Measurements from ENCODE around the gene TMEM201.

The TMEM201 gene

GRCh38 chr1:9580942-9581341 is 7.8 kb upstream of the TMEM201 start:
- DNase-seq = no peak

DNA sequence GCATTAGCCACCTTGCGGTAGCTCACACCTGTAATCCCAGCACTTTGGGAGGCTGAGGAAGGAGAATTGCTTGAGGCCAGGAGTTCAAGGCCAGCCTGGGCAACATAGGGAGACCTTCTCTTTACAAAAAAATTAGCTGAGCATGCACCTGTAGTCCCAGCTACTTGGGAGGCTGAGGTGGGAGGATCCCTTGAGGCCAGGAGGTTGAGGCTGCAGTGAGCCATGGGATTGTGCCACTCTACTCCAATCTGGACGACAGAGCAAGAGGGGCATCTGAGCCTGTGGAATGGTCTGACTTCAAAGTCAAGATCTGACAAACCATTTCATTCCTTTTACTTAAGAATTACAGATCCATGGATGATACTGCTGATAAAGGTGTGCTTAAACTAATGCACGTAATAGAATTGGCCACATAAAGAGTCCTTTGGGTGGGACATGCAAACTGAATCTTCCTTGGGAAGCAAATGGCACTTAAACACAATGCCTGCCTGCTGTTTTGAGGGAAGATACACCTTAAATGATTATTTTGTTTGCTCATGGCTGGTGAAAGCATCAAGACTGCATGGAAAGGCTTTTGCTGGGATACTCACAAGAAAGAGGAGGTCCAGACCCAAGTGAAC is 2.5 kb upstream of the TMEM201 start:
- DNase-seq = no peak

GRCh38 chr1:9589144-9589718 is 520 bp downstream of the TMEM201 start:
- DNase-seq = peak; percentile 40

DNA sequence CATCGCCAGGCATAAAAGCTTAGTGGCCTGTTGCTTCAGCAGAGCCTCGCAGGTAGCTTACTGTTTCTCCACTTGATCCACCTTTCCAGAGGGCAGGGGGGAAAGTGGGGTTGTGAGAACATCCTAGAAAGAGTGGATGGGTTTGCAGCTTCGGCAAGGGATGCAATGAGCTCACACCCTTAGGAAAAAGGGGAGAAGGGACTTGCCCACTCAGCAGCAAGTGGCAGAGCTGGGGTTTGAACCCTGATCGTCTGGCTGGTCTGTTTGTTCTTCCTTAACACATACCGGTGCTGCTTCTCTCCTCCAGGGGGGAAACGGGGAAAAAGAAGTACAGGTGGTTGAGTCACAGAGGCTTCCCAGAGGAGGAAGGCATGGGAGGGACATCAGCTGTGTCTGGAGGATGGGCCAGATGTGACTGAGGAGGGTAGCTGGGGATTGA is 1.0 kb downstream of the TMEM201 start:
- no peak for DNase-seq

- DNase-seq = no peak
These were observed 1.5 kb downstream of the TMEM201 start for GRCh38 chr1:9590201-9590600.

- DNase-seq = no peak
These were observed 2.4 kb downstream of the TMEM201 start for GRCh38 chr1:9590945-9591668.

DNA sequence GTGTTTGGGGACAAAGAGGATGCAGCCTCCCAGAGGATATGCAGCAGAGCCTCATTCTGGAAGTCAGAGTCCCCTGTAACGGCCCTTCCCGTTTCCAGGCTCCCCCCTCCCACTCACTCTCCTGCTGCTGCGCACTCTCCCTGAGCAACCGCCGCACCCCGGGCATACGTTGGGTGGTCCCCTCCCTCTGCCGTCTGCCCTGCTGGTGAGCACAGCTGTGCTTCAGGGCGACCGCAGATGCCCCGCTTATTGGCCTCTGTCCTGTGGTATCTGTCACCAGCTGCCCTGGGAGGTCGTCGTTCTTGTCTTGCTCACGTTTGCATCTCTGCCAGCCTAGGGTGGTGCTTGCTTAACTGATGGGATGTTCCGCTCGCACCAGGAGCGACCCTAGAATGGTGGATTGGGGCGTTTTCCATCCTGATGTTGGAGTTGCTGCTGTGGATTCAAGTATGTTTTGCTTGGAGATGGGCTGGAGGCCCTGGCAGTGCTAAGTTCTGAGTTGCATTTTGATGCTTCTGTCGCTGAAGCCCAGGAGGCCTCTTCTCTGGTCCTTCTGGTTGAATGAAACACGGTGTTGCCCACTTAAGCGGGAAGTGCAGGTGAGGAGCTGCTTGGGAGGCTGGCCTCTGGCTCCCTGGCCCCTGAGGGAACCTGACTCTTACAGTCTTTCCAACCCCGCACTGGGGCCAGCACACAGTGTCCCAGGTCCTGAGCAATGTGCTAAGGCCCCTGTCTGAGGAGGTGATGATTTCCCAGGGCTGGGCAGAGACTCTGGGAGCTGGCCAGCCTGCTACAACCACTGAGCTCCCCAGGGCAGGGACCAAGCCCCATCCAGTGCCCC is 3.2 kb downstream of the TMEM201 start:
- DNase-seq = no peak

DNA sequence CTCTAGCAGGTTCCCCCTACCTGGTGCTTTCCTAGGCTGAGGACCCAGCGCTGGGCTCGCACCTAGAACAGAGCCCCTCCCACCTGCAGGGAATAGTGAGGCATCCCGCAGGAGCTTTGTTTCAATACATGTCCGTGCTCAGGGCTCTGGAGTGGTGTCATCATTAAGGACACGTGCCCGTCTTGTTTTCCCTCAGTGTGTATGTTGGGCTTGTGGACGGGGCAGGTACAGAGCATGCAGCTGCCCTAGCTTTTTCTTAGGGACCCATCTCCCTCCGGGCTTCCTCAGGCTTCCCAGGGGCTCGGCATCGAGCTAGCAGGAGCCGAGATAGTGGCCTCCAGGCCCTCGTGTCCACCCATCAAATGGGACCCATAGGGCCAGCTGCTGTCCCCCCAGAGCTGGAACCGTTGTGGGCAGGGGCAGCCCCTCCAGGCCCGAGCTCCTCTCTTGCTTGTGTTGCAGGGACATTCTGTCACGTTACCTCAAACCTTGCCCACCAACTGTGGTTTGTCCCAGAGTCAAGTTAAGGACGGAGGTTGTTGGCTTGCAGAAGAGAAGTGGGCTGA is 3.9 kb downstream of the TMEM201 start:
- DNase-seq = no peak

GRCh38 chr1:9593147-9593491 is 4.4 kb downstream of the TMEM201 start:
- no peak for DNase-seq

- DNase-seq = peak; percentile 37
These were observed 5.1 kb downstream of the TMEM201 start for GRCh38 chr1:9593492-9594465.

DNA sequence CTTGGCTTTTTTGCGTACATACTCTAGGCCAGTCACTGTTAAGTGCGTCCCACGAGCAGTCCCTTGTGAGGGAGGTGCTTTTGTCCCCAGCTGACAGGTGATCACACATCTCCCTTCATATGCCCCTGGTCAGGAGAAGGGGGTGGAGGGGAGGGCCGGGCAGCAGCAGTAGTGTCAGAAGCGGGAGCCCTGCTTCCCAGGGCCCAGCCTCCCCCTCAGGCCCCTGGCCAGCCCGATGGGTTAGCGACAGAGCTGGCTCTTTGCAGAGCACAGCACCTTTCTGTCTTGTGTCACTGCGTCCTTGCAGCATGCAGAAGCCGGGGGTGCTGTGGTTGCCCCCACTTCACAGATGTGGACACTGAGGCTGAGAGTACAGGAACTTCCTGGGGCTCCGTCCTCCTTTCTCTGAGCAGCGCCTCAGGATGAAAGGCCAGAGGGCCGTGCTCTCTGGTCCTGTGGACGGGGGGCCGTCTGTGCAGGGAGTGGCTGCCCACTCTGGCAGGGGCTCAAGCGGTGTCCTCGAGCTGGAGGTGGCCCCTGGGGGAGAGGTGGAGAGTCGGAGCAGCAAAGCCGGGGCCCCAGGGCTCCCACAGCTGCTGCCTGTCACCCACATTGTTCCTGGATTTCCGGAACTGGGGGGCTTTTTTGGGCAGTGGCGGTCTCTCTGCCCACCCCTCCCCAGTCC is 5.9 kb downstream of the TMEM201 start:
- DNase-seq = no peak

DNA sequence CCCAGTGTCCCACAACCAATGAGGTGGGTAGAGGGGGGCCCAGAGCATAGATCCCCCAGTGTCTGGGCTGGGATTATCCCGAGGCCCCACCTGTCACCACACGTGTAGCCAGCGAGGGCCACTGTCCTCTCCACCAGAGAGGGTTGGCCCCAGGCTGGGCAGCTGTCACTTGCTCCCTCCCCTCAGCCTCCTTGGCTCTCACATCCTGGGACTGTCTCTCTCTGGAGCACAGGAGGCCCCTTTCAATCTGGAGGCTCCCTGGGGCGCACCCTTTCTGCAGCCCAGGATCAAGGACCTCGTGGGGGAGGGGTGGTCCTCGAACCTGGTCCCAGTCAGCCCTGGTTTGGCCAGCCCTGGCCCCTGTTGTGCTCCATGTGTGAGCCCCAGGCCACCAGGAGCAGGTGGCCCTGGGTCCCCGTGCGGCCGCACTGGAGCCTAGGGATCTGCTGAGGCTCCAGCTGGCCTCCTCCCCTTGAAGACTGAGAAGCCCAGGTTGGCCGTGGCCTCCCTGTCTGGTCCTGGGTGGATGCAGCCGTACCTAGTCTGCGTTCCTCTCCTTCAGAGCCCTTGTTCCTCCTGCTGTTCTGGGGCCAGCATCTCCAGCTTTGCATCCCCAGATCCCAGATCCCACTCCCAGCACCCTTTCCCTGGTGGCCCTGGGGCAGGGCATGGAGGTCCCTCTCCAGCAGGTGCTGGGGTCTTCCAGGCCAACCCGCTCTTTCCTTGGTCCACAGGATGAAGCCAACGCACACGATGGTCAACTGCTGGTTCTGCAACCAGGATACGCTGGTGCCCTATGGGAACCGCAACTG is 6.7 kb downstream of the TMEM201 start:
- no peak for DNase-seq

- DNase-seq = no peak
These were observed 7.2 kb downstream of the TMEM201 start for GRCh38 chr1:9595968-9596340.

DNA sequence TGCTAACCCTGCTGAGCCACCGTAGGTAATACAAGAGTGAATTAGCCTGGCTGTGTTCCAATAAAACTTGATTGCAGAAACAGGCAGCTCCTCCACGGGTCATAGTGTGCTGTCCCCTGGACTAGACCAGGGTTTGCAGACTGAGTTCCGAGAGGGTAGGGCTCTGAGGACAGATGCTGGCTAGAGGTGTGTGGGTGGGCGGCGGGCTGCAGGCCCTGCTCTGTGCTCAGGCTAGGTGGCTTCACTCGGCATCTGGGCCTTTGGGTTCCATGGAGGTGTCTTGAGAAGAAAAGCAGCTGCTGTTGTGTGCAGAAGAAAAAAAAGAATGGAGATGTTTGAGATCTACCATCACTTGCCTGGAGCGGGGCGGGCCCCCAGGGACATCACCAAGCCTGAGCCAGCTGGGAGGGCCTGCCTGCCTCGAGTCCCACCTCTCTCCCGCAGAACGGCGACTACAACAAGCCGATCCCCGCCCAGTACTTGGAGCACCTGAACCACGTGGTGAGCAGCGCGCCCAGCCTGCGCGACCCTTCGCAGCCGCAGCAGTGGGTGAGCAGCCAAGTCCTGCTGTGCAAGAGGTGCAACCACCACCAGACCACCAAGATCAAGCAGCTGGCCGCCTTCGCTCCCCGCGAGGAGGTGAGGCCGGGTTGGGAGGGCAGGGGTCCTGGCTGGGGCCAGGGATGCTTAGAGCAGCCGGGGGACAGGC is 7.9 kb downstream of the TMEM201 start:
- DNase-seq = no peak

GRCh38 chr1:9597361-9598315 is 8.9 kb downstream of the TMEM201 start:
- no peak for DNase-seq

- DNase-seq = no peak
These were observed 9.6 kb downstream of the TMEM201 start for GRCh38 chr1:9598316-9598700.

- DNase-seq = no peak
These were observed 11.0 kb downstream of the TMEM201 start for GRCh38 chr1:9599741-9600140.

Measured in CD4-positive, alpha-beta T cell treated with Interleukin-10 for 1 hour (primary cell).